Liver (tissue), 9 donors: ENCODE measurements around the gene MMP27. TPM values are rescaled to one million over a fixed set of nuclear protein-coding genes. Genes with fewer than 3 reads are reported as not detected.

ENCODE experiments used
- DNase-seq: peaks from one replicate; pipeline ENCODE4 v3.0.0-alpha.2; 2017; ENCODE audit warnings: low spot score
- H3K27ac ChIP-seq, 2 donors: one replicate each; pipeline ENCODE4 v1.7.0; 2013; ENCODE audit warnings: inconsistent platforms in 2 of 2, low read length in 2 of 2, control low read depth in 1 of 2, low read depth in 1 of 2, mild to moderate bottlenecking in 1 of 2
- H3K27me3 ChIP-seq, 4 donors: one replicate each; pipeline versions ENCODE4 v1.6.1 to v1.7.0; 2013; ENCODE audit warnings: low read length in 3 of 4, inconsistent platforms in 1 of 4, mild to moderate bottlenecking in 1 of 4, moderate library complexity in 1 of 4; ENCODE audit not compliant: control insufficient read depth in 4 of 4, insufficient read depth in 4 of 4
- H3K36me3 ChIP-seq, 4 donors: one replicate each; pipeline versions ENCODE4 v1.6.1 to v1.7.0; 2013; ENCODE audit warnings: low read length in 3 of 4, mild to moderate bottlenecking in 3 of 4, low read depth in 1 of 4, moderate library complexity in 1 of 4; ENCODE audit not compliant: control insufficient read depth in 4 of 4, insufficient read depth in 3 of 4
- H3K4me1 ChIP-seq, 4 donors: one replicate each; pipeline versions ENCODE4 v1.6.1 to v1.7.0; 2013; ENCODE audit warnings: low read length in 3 of 4, mild to moderate bottlenecking in 3 of 4, moderate library complexity in 1 of 4; ENCODE audit not compliant: control insufficient read depth in 4 of 4, insufficient read depth in 4 of 4
- H3K4me3 ChIP-seq, 3 donors: one replicate each; pipeline versions ENCODE4 v1.6.1 to v1.7.0; 2013; ENCODE audit warnings: low read length in 3 of 3, control low read depth in 1 of 3, low read depth in 1 of 3, mild to moderate bottlenecking in 1 of 3
- H3K9ac ChIP-seq, 2 donors: one replicate each; pipeline ENCODE4 v1.7.0; 2013; ENCODE audit warnings: low read length in 2 of 2, mild to moderate bottlenecking in 2 of 2, moderate library complexity in 2 of 2, control low read depth in 1 of 2, low read depth in 1 of 2
- H3K9me3 ChIP-seq, 4 donors: one replicate each; pipeline versions ENCODE4 v1.6.1 to v1.7.0; 2013; ENCODE audit warnings: low read length in 3 of 4; ENCODE audit not compliant: control insufficient read depth in 4 of 4
- EGR1 ChIP-seq, 2 donors: IDR thresholded peaks; 2 replicates each; pipeline ENCODE4 v1.6.1; 2016 to 2018; ENCODE audit warnings: antibody characterized with exemption in 2 of 2, low read depth in 2 of 2
- FOXA1 ChIP-seq: IDR thresholded peaks from 2 replicates; pipeline ENCODE4 v1.6.1; 2016; ENCODE audit warnings: antibody characterized with exemption
- FOXA2 ChIP-seq: IDR thresholded peaks from 2 replicates; pipeline ENCODE4 v1.6.1; 2016; ENCODE audit warnings: antibody characterized with exemption
- GABPA ChIP-seq, 2 donors: IDR thresholded peaks in 1 of 2; conservative IDR thresholded peaks in 1 of 2; 2 replicates each; pipeline ENCODE4 v1.6.1; 2016; ENCODE audit warnings: antibody characterized with exemption in 2 of 2, mild to moderate bottlenecking in 1 of 2, moderate library complexity in 1 of 2
- HNF4A ChIP-seq, 2 donors: conservative IDR thresholded peaks; 2 replicates each; pipeline ENCODE4 v1.6.1; 2016; ENCODE audit warnings: antibody characterized with exemption in 2 of 2, mild to moderate bottlenecking in 2 of 2
- HNF4G ChIP-seq: IDR thresholded peaks from 2 replicates; pipeline ENCODE4 v1.6.1; 2016; ENCODE audit warnings: antibody characterized with exemption
- JUND ChIP-seq, 2 donors: IDR thresholded peaks; 2 replicates each; pipeline ENCODE4 v1.6.1; 2016; ENCODE audit warnings: antibody characterized with exemption in 2 of 2
- NR2F2 ChIP-seq: IDR thresholded peaks from 2 replicates; pipeline ENCODE4 v1.6.1; 2016; ENCODE audit warnings: antibody characterized with exemption
- RAD21 ChIP-seq, 2 donors: IDR thresholded peaks; 2 replicates each; pipeline ENCODE4 v1.6.1; 2016; ENCODE audit warnings: antibody characterized with exemption in 2 of 2, mild to moderate bottlenecking in 2 of 2
- RXRA ChIP-seq, 2 donors: IDR thresholded peaks; 2 replicates each; pipeline ENCODE4 v1.6.1; 2017 to 2018; ENCODE audit warnings: antibody characterized with exemption in 2 of 2, mild to moderate bottlenecking in 1 of 2
- SP1 ChIP-seq: IDR thresholded peaks from 2 replicates; pipeline ENCODE4 v1.6.1; 2018; ENCODE audit warnings: antibody characterized with exemption, mild to moderate bottlenecking
- TAF1 ChIP-seq: conservative IDR thresholded peaks from 2 replicates; pipeline ENCODE4 v1.6.1; 2016; ENCODE audit warnings: antibody characterized with exemption, mild to moderate bottlenecking
- YY1 ChIP-seq: IDR thresholded peaks from 2 replicates; pipeline ENCODE4 v1.6.1; 2016; ENCODE audit warnings: antibody characterized with exemption, mild to moderate bottlenecking
- WGBS: extraction: QIAGEN DNeasy Blood & Tissue Kit; methylation state at CpG from one replicate; pipeline ENCODE4 v1.1.7; 2013; 5-methylcytosine and 5-hydroxymethylcytosine counted together
- polyA plus RNA-seq, 2 donors: library from polyadenylated mRNA; stranded (reverse) in 1 of 2; unstranded in 1 of 2; fragments of 200-250 nt in 1 of 2; fragments of >200 nt in 1 of 2; fragmentation: Nextera tagmentation in 1 of 2; extraction: Ambion mirVana in 1 of 2; gene quantifications; one replicate each; pipeline versions ENCODE4 v1.2.1 to v1.2.3, GENCODE V29; 2013 to 2015
- total RNA-seq, 2 donors: library from RNA; depleted of rRNA; stranded (reverse); fragments of >200 nt; gene quantifications; one replicate each; pipeline ENCODE4 v1.2.3, GENCODE V29; 2014
- TF ChIP-seq, protein P1 (sequence below): IDR thresholded peaks from 2 replicates; pipeline ENCODE4 v1.6.1; 2016; ENCODE audit warnings: antibody characterized with exemption
- TF ChIP-seq, protein P2 (sequence below): fragments of 150-350 bp; IDR thresholded peaks from 2 replicates; pipeline ENCODE4 v1.5.1; 2017; ENCODE audit warnings: improper control_type of control experiment, low read depth, low read length; ENCODE audit not compliant: missing input control
- TF ChIP-seq, protein P3 (sequence below): IDR thresholded peaks from 2 replicates; pipeline ENCODE4 v1.6.1; 2016; ENCODE audit warnings: antibody characterized with exemption
- TF ChIP-seq, protein P4 (sequence below): IDR thresholded peaks from 2 replicates; pipeline ENCODE4 v1.6.1; 2016; ENCODE audit warnings: antibody characterized with exemption
- TF ChIP-seq, protein P5 (sequence below): IDR thresholded peaks from 2 replicates; pipeline ENCODE4 v1.6.1; 2016; ENCODE audit warnings: antibody characterized with exemption, mild to moderate bottlenecking
- donor health status: healthy.
- donor health status: healthy.
- donor health status: healthy.
- donor health status: healthy.
- donor health status: healthy.

MMP27 gene
- total and polyA plus RNA-seq, 4 donors: not detected

DNA sequence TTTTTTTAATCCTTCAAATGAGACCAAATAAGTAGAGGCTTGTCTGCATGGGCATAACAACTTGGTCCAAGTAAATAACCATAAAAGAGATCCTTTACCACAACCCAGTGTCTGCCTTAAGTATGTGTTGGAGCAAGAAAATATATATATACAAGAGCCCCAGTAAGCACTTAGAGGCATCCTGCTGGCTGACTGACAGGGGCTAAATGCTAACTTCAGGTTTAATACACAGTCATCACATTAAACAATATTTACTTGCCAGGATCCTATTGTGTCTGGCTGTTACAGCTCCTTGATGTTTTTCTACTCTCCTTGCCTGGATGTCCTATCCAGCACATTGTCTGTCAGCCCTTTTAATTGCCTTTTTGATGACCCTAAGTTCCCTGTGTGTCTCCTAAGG is 43.0 kb downstream of the MMP27 start:
- no peak overlapping the region for H3K4me3 ChIP-seq
- TF ChIP-seq RAD21 (IDR thresholded peaks at IDR 0.05): no peak
- TF ChIP-seq YY1: no peak
- TF ChIP-seq HNF4G: no peak
- TF ChIP-seq, protein P1, sequence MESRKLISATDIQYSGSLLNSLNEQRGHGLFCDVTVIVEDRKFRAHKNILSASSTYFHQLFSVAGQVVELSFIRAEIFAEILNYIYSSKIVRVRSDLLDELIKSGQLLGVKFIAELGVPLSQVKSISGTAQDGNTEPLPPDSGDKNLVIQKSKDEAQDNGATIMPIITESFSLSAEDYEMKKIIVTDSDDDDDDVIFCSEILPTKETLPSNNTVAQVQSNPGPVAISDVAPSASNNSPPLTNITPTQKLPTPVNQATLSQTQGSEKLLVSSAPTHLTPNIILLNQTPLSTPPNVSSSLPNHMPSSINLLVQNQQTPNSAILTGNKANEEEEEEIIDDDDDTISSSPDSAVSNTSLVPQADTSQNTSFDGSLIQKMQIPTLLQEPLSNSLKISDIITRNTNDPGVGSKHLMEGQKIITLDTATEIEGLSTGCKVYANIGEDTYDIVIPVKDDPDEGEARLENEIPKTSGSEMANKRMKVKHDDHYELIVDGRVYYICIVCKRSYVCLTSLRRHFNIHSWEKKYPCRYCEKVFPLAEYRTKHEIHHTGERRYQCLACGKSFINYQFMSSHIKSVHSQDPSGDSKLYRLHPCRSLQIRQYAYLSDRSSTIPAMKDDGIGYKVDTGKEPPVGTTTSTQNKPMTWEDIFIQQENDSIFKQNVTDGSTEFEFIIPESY: no peak
- TF ChIP-seq, protein P2, sequence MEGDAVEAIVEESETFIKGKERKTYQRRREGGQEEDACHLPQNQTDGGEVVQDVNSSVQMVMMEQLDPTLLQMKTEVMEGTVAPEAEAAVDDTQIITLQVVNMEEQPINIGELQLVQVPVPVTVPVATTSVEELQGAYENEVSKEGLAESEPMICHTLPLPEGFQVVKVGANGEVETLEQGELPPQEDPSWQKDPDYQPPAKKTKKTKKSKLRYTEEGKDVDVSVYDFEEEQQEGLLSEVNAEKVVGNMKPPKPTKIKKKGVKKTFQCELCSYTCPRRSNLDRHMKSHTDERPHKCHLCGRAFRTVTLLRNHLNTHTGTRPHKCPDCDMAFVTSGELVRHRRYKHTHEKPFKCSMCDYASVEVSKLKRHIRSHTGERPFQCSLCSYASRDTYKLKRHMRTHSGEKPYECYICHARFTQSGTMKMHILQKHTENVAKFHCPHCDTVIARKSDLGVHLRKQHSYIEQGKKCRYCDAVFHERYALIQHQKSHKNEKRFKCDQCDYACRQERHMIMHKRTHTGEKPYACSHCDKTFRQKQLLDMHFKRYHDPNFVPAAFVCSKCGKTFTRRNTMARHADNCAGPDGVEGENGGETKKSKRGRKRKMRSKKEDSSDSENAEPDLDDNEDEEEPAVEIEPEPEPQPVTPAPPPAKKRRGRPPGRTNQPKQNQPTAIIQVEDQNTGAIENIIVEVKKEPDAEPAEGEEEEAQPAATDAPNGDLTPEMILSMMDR: no peak
- TF ChIP-seq, protein P3, sequence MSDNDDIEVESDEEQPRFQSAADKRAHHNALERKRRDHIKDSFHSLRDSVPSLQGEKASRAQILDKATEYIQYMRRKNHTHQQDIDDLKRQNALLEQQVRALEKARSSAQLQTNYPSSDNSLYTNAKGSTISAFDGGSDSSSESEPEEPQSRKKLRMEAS: no peak
- TF ChIP-seq TAF1: no peak
- TF ChIP-seq SP1: no peak
- TF ChIP-seq, protein P4, sequence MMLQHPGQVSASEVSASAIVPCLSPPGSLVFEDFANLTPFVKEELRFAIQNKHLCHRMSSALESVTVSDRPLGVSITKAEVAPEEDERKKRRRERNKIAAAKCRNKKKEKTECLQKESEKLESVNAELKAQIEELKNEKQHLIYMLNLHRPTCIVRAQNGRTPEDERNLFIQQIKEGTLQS: no peak
- TF ChIP-seq NR2F2: no peak
- TF ChIP-seq FOXA2: no peak
- no peak for TF ChIP-seq JUND (IDR thresholded peaks at IDR 0.05)
- TF ChIP-seq GABPA (IDR thresholded peaks at IDR 0.05 in 1 of 2, conservative IDR thresholded peaks at IDR 0.05 in 1 of 2): no peak

DNA sequence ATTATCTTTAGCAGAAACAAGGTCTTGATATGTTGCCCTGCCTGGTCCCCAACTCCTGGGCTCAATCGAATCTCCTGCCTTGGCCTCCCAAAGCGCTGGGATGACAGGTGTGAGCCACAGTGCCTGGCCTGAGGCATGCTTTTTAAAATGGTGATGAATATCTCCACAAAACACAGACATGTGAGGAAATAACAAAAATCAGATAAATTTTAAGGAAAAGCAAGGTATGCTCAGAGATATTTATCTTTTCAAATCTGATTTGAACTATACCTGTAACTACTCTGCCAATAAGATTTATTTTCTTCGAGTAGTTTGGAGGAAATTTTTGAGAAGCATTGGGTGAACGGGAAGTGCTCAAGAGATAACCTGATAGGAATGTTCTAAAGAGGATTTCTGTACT is 44.5 kb downstream of the MMP27 start:
- 87% methylated on average over 4 of the region's 4 CpGs for WGBS

More for the DNA sequence above, 43.0 kb downstream of the MMP27 start:
- no peak for DNase-seq
- Histone ChIP-seq H3K9ac (no peak overlapping the region), H3K27ac (no peak overlapping the region), H3K27me3 (no peaks in the 10 kb centered on the region), H3K9me3 (no peaks in the 10 kb centered on the region), H3K4me1 (no peaks in the 10 kb centered on the region), H3K36me3 (no peaks in the 10 kb centered on the region)

More for the DNA sequence above, 44.5 kb downstream of the MMP27 start:
- no peaks in the 10 kb centered on the region for H3K27me3 ChIP-seq
- H3K27ac ChIP-seq: no peak overlapping the region
- no peaks in the 10 kb centered on the region for H3K36me3 ChIP-seq
- H3K4me3 ChIP-seq: no peak overlapping the region
- TF ChIP-seq, protein P2: no peak
- TF ChIP-seq GABPA (IDR thresholded peaks at IDR 0.05 in 1 of 2, conservative IDR thresholded peaks at IDR 0.05 in 1 of 2) (no peak), YY1 (no peak), HNF4G (no peak), RXRA (IDR thresholded peaks at IDR 0.05) (no peak), RAD21 (IDR thresholded peaks at IDR 0.05) (no peak), EGR1 (IDR thresholded peaks at IDR 0.05; ENCODE audit: low read depth in 2 of 2) (no peak), FOXA1 (no peak), TAF1 (no peak), FOXA2 (no peak), JUND (IDR thresholded peaks at IDR 0.05) (no peak), SP1 (no peak), HNF4A (conservative IDR thresholded peaks at IDR 0.05) (no peak)
- TF ChIP-seq, protein P3: no peak
- TF ChIP-seq, protein P4: no peak
- TF ChIP-seq, protein P5, sequence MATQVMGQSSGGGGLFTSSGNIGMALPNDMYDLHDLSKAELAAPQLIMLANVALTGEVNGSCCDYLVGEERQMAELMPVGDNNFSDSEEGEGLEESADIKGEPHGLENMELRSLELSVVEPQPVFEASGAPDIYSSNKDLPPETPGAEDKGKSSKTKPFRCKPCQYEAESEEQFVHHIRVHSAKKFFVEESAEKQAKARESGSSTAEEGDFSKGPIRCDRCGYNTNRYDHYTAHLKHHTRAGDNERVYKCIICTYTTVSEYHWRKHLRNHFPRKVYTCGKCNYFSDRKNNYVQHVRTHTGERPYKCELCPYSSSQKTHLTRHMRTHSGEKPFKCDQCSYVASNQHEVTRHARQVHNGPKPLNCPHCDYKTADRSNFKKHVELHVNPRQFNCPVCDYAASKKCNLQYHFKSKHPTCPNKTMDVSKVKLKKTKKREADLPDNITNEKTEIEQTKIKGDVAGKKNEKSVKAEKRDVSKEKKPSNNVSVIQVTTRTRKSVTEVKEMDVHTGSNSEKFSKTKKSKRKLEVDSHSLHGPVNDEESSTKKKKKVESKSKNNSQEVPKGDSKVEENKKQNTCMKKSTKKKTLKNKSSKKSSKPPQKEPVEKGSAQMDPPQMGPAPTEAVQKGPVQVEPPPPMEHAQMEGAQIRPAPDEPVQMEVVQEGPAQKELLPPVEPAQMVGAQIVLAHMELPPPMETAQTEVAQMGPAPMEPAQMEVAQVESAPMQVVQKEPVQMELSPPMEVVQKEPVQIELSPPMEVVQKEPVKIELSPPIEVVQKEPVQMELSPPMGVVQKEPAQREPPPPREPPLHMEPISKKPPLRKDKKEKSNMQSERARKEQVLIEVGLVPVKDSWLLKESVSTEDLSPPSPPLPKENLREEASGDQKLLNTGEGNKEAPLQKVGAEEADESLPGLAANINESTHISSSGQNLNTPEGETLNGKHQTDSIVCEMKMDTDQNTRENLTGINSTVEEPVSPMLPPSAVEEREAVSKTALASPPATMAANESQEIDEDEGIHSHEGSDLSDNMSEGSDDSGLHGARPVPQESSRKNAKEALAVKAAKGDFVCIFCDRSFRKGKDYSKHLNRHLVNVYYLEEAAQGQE: no peak
- TF ChIP-seq, protein P1: no peak
- no peak overlapping the region for H3K9ac ChIP-seq
- H3K4me1 ChIP-seq: no peaks in the 10 kb centered on the region
- no peaks in the 10 kb centered on the region for H3K9me3 ChIP-seq
- DNase-seq: no peak
